HepG2 (cell line): ENCODE data around the gene IL1RAP. TPM values are rescaled to one million over a fixed set of nuclear protein-coding genes. Genes with fewer than 3 reads are reported as not detected.

ENCODE experiments used
- ATAC-seq: fragments of 200-7000 bp; cut with Tn5 transposase; 3 replicates; pipeline ENCODE4 v1.9.1; 2020; ENCODE audit warnings: mild to moderate bottlenecking, moderate library complexity
- BruUV-seq: library from RNA; stranded (reverse); fragments of 400-500 nt; replicated peaks from 2 replicates; lab custom pipeline; 2021; lab: Mats Ljungman, UMichigan
- CTCF ChIA-PET: fragments of 300-600 bp; formaldehyde crosslinking; extraction: SDS; loops from one replicate; lab custom pipeline; 2021; ENCODE audit warnings: low total read pairs, inconsistent platforms, low intra/inter-chr PET ratio; lab: Yijun Ruan, JAX
- POLR2A ChIA-PET: fragments of 350-600 bp; sonication (Branson Sonifier 250); formaldehyde crosslinking; loops from one replicate; lab custom pipeline; 2020; ENCODE audit warnings: antibody characterized with exemption, inconsistent platforms; lab: Yijun Ruan, JAX
- DNase-seq: peaks from one replicate; pipeline ENCODE4 v3.0.0-alpha.2; 2015; ENCODE audit warnings: low spot score
- FAIRE-seq: peaks from 3 replicates; lab custom pipeline; 2011; peaks lifted over from hg19 to GRCh38; lab: Jason Lieb, UNC
- H2AFZ ChIP-seq: one replicate; pipeline ENCODE4 v1.6.1; 2011; ENCODE audit warnings: low read length, inconsistent platforms
- H3K27ac ChIP-seq: fragments of 300-600 bp; 3 replicates; pipeline ENCODE4 v1.8.0; 2011; ENCODE audit warnings: mixed run types, mild to moderate bottlenecking, mixed read lengths, low read length, inconsistent platforms; ENCODE audit not compliant: insufficient read depth; ENCODE audit errors: extremely low read length
- H3K27me3 ChIP-seq, 2 experiments: fragments of 200-600 bp in 1 of 2; 2 replicates in 1 of 2; 3 replicates in 1 of 2; pipeline versions ENCODE4 v1.6.0 to v1.8.0; 2011; ENCODE audit warnings: low read length in 2 of 2, mild to moderate bottlenecking in 2 of 2, moderate library complexity in 2 of 2, inconsistent platforms in 1 of 2; ENCODE audit not compliant: insufficient read depth in 2 of 2, control insufficient read depth in 1 of 2
- H3K36me3 ChIP-seq, 2 experiments: fragments of 200-600 bp in 1 of 2; replicated peaks in 1 of 2; 2 replicates in 1 of 2; 3 replicates in 1 of 2; pipeline versions ENCODE4 v1.5.1 to v1.8.0; 2011; ENCODE audit warnings: low read length in 2 of 2, inconsistent platforms in 1 of 2; ENCODE audit not compliant: insufficient read depth in 2 of 2, control insufficient read depth in 1 of 2
- H3K4me1 ChIP-seq: 2 replicates; pipeline ENCODE4 v1.5.1; 2012; ENCODE audit warnings: low read length, inconsistent platforms; ENCODE audit not compliant: insufficient read depth
- H3K4me2 ChIP-seq: 2 replicates; pipeline ENCODE4 v1.6.0; 2011; ENCODE audit warnings: low read depth, low read length, inconsistent platforms
- H3K4me3 ChIP-seq, 3 experiments: fragments of 200-600 bp in 1 of 3; sonication (generic), shearing (Covaris generic) in 1 of 3; replicated peaks in 1 of 3; 2 replicates each; pipeline ENCODE4 v1.5.1; 2011 to 2016; ENCODE audit warnings: low read length in 3 of 3, inconsistent platforms in 2 of 3, low read depth in 2 of 3, mild to moderate bottlenecking in 2 of 3, control low read depth in 1 of 3, mixed read lengths in 1 of 3; ENCODE audit not compliant: insufficient read depth in 1 of 3
- H3K79me2 ChIP-seq: one replicate; pipeline ENCODE4 v1.6.1; 2011; ENCODE audit warnings: low read length, inconsistent platforms; ENCODE audit not compliant: insufficient read depth
- H3K9ac ChIP-seq: 2 replicates; pipeline ENCODE4 v1.6.0; 2011; ENCODE audit warnings: mild to moderate bottlenecking, low read depth, low read length, inconsistent platforms; ENCODE audit not compliant: insufficient read depth
- H3K9me3 ChIP-seq: 2 replicates; pipeline ENCODE4 v1.5.1; 2012; ENCODE audit warnings: mild to moderate bottlenecking, low read length
- H4K20me1 ChIP-seq: 2 replicates; pipeline ENCODE4 v1.6.0; 2011; ENCODE audit warnings: inconsistent platforms, mild to moderate bottlenecking, low read length, moderate library complexity; ENCODE audit not compliant: insufficient read depth
- AHR ChIP-seq: IDR thresholded peaks from 2 replicates; pipeline ENCODE4 v1.6.1; 2018; ENCODE audit warnings: missing genetic modification reagents, missing compliant biosample characterization
- ARNTL ChIP-seq: sonication (generic); formaldehyde crosslinking; IDR thresholded peaks from 2 replicates; pipeline ENCODE4 v1.4.0; 2020; ENCODE audit warnings: mild to moderate bottlenecking, missing genetic modification reagents
- JUND ChIP-seq: sonication (generic); formaldehyde crosslinking; IDR thresholded peaks from 2 replicates; pipeline ENCODE4 v1.8.0; 2022; ENCODE audit warnings: mild to moderate bottlenecking, missing genetic modification reagents
- PITX1 ChIP-seq: sonication (generic); formaldehyde crosslinking; IDR thresholded peaks from 2 replicates; pipeline ENCODE4 v1.5.1; 2020; ENCODE audit warnings: mild to moderate bottlenecking, missing genetic modification reagents
- POLR2AphosphoS2 ChIP-seq: IDR thresholded peaks from 2 replicates; pipeline ENCODE4 v1.6.1; 2011; ENCODE audit warnings: low read depth, low read length, improper control_type of control experiment
- SP1 ChIP-seq, 2 experiments: fragments of 450-650 bp in 1 of 2; sonication (generic) in 1 of 2; formaldehyde crosslinking in 1 of 2; IDR thresholded peaks; 2 replicates each; pipeline versions ENCODE4 v1.4.0 to v1.6.1; 2016 to 2020; ENCODE audit warnings: missing genetic modification reagents in 1 of 2
- ZNF644 ChIP-seq: IDR thresholded peaks from 2 replicates; pipeline ENCODE4 v1.6.1; 2016; ENCODE audit warnings: low read depth
- ZNF792 ChIP-seq: IDR thresholded peaks from 2 replicates; pipeline ENCODE4 v1.6.1; 2016
- WGBS: methylation state at CpG from one replicate; pipeline ENCODE4 v1.1.6; 2017; ENCODE audit warnings: low lambda C conversion rate; 5-methylcytosine and 5-hydroxymethylcytosine counted together
- in situ Hi-C: cut with HindIII; loops from 2 replicates; pipeline ENCODE4 v1.10.0; 2017; ENCODE audit warnings: low pct_unique_long_range_greater_than_20kb; ENCODE audit not compliant: extremely low pct_ligation_motif_present
- intact Hi-C: fragments of 100-400 bp; cut with micrococcal nuclease; formaldehyde crosslinking; loops from one replicate; pipeline ENCODE4 v1.10.0; 2022; ENCODE audit not compliant: unreplicated experiment
- polyA plus RNA-seq, 8 experiments: library from polyadenylated mRNA; depleted of rRNA in 3 of 8; stranded (reverse) in 7 of 8; unstranded in 1 of 8; fragments of >200 nt; fragmentation: Illumina TruSeq in 4 of 8; extraction: Trizol in 4 of 8; gene quantifications; 2 replicates each; pipeline versions ENCODE4 v1.2.1 to v1.2.3, GENCODE V29; 2011 to 2016; ENCODE audit warnings: low read depth in 4 of 8, missing spikeins in 1 of 8, mixed read lengths in 1 of 8; ENCODE audit not compliant: insufficient read depth in 1 of 8
- total RNA-seq, 5 experiments: library from RNA; depleted of rRNA; stranded (reverse); fragments of >200 nt; fragmentation: Illumina TruSeq; extraction: Trizol; gene quantifications; 2 replicates each; pipeline ENCODE4 v1.2.3, GENCODE V29; 2016; ENCODE audit warnings: low read depth in 1 of 5
- TF ChIP-seq, protein P1 (sequence below): IDR thresholded peaks from 2 replicates; pipeline ENCODE4 v1.6.1; 2016; ENCODE audit warnings: low read depth

IL1RAP gene
- total and polyA plus RNA-seq, 2 of the 13 experiments (the other 11 are each of a cell fraction or from before 2014, with no cell fraction given): 18.3 to 54.9 TPM

DNA sequence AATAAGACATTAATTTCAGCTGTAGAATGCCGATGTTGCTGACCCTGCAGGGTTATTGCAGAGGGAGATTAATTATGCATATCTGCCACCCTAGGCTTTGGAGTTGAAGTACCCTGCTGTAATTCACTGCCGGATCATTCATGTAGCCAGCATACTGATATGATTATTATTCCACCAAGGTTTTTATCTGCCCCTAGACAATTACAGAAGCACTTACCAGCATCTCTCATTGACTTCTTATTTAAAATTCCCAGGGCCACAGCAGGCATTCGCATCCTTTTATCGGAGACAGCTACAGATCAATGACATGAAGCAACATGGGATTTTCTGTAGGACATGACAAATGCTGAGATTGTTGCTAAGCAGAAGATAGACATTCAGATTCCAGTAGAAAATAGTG lies 31.3 kb downstream of the IL1RAP start:
- Histone ChIP-seq H3K9me3 (no peaks in the 10 kb centered on the region), H3K4me3 (no peak overlapping the region), H3K27ac (peak overlapping the region; percentile 11), H3K4me2 (no peak overlapping the region), H2AFZ (no peak overlapping the region), H3K4me1 (peaks cover 100% of the 10 kb centered on the region), H3K36me3 (no peaks in the 10 kb centered on the region), H4K20me1 (no peaks in the 10 kb centered on the region), H3K9ac (no peak overlapping the region), H3K79me2 (peaks cover 75% of the 10 kb centered on the region), H3K27me3 (no peaks in the 10 kb centered on the region)
- ChIA-PET POLR2A (interaction anchor here (1.3 kb wide), 1 partner anchor 11 kb away, joined by 3 read pairs; no protein-coding TSS in a partner anchor), CTCF (no interaction called here)
- no peak for TF ChIP-seq SP1 (IDR thresholded peaks at IDR 0.05)
- no peak for TF ChIP-seq SP1 (CRISPR knock-in tag; IDR thresholded peaks at IDR 0.05)
- TF ChIP-seq, protein P1, sequence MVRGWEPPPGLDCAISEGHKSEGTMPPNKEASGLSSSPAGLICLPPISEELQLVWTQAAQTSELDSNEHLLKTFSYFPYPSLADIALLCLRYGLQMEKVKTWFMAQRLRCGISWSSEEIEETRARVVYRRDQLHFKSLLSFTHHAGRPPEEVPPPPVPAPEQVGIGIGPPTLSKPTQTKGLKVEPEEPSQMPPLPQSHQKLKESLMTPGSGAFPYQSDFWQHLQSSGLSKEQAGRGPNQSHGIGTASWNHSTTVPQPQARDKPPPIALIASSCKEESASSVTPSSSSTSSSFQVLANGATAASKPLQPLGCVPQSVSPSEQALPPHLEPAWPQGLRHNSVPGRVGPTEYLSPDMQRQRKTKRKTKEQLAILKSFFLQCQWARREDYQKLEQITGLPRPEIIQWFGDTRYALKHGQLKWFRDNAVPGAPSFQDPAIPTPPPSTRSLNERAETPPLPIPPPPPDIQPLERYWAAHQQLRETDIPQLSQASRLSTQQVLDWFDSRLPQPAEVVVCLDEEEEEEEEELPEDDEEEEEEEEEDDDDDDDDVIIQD (CRISPR knock-in tag): no peak
- no peak for TF ChIP-seq AHR (CRISPR knock-in tag)
- no peak for TF ChIP-seq ZNF792 (CRISPR knock-in tag)
- no peak for TF ChIP-seq ARNTL (CRISPR knock-in tag)
- TF ChIP-seq JUND (CRISPR knock-in tag): no peak
- no peak for TF ChIP-seq ZNF644 (CRISPR knock-in tag)
- TF ChIP-seq PITX1 (CRISPR knock-in tag): no peak
- no peak for TF ChIP-seq POLR2AphosphoS2
- in situ Hi-C loops: no loop called here
- ATAC-seq (no peak), DNase-seq (no peak), FAIRE-seq (no peak)
- intact Hi-C loops: loop anchor here (10.0 kb wide), 1 partner anchor 210 kb away; no protein-coding TSS in a partner anchor
- no TSS peak for BruUV-seq
- WGBS: 98% methylated on average over 4 of the region's 4 CpGs
